UCSD-AML1 (cell line): ENCODE data around the gene RPL18.
"Not testable (repeated sequence)": the region's sequence is repeated elsewhere in the genome, so short reads cannot be mapped to it uniquely, and the experiment has no call there.

Source experiments
- DNase-seq: peaks from one replicate; lab custom pipeline; 2025; ENCODE audit not compliant: unreplicated experiment; lab: John Stamatoyannopoulos, UW

Gene RPL18

DNA sequence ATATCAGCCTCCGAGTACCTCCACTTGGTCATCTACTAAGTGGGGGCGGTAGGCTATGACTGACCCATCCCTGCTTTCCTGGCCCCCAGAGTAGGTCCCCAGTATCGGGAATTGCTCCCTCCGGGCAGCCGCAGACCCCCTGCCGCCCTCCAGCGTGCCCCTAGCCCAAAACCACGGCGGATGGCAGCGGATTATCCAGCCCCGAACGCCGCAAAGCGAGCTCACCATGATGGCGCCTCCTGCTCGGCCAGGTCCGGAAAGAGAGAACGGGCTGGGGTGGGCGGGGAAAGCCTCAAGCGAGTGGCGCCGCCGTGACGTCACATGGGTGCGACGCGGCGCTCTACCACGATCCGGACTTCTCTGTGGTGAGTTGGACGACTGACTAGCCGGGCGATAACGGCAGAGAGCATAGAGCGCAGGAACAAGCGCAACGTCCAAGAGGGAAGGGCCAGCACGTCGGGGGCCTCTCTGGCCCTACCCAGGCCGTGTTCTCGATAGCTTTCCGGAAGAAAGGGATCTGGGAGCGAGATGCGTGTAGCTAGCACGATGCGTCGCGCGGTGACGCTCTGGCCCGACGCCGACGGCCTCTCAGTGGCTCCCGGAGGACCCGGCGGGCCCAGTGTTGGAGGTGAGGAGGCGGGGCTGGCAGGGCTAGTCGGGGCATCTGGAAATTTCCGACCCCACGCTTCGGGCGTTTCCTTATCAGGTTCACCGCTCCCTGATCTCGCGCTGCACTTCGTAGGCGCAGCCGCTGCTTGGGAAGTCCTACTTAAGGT, at the start of gene RPL18, which contains the start of gene SPHK2:
Gene RPL18 (minus strand): TSS at position 263 of the 776 bp plus-strand sequence. CDS start 35 bp downstream, at position 228.
Gene SPHK2 (plus strand): TSS at position 591 of the 776 bp plus-strand sequence. CDS start 1,009 bp downstream, outside the sequence.
- DNase-seq: peak; percentile 99

DNA sequence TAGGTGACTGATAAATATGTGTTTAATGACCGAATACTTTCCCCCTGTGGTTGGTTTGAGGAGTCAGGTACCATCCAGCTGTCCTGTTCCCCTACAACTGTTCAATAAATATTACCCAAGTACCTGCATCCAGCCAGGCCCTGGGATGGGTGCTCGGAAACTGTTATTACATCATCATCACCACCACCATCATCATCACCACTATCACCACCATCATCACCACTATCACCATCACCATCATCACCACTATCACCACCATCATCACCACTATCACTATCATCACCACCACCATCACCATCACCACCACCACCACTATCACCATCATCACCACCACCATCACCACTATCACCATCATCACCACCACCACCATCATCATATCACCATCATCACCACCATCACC, 49.8 kb upstream of the RPL18 start:
- DNase-seq: no peak

DNA sequence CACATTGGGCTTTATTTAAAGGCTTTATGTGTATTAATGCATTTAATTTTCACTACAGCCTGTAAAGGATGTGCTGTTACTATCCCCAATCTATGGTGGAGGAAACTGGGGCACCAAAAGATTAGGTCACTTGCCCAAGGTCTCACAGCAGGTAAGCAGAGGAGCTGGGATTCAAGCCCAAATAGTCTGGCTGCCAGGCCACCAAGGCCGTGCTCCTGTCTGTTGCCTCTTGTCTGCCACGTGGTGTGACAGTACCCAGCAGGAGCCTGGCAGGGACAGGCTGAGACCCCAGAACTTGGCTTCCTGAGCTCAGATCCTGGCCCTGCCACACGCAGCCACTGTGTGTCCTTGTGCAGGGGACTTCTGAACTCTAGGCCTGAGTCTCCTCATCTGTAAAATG, 49.4 kb upstream of the RPL18 start:
- DNase-seq: no peak

DNA sequence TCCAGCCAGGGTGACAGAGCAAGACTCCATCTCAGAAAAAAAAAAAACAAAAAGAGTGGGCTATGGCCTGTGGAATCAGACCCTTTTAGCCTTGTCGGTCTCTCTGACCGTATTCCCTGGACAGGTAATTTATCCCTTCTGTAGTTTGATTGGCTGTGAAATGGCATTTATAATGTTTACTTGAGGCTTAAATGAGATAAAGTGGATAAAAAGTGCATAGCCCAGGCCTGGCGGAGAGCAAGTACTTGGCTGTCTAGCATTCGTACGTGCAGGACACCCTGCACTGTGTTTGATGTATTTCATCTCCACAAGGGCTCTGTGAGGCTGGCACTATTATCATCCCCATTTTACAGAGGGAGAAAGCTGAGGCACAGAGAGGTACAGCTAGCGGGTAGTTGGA, 46.8 kb upstream of the RPL18 start:
- no peak for DNase-seq

DNA sequence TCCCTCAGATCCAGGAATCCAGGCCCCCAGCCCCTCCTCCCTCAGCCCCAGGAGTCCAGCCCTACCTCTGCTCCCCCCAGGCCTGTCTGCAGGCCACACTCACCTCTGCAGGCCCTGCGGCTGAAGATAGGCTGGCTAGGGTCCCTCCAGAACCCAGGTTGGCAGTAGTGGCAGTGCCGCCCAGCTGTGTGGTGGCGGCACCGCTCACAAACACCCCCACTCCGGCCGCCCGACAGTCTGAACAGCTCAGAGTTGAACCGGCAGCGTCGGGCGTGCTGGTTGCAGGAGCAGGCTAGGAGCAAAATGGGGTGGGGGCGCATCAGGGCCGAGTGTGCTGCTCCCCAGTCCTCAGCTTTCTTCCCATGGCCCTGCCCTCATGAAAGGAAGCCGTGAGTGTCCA, 45.5 kb upstream of the RPL18 start:
- no peak for DNase-seq

DNA sequence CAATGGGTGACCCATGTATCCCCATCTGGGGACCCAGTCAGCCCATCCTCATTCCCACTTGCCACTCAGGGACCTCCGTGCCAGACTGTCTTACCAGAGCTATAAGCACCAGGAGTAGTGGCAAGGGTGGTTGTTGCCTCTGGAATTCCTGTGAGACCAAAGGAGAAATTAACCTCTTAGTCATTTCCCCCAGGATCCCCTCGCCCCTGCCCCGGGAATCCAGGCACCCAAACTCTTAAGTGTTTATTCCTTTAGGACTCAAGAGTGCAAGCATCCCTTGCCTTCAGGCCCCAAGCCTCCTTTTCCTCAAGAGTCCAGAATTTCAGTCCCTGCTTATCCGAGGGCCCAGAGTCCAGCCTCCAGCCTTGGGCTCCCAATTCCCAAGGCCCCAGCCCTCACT, 44.7 kb upstream of the RPL18 start:
- DNase-seq: no peak

DNA sequence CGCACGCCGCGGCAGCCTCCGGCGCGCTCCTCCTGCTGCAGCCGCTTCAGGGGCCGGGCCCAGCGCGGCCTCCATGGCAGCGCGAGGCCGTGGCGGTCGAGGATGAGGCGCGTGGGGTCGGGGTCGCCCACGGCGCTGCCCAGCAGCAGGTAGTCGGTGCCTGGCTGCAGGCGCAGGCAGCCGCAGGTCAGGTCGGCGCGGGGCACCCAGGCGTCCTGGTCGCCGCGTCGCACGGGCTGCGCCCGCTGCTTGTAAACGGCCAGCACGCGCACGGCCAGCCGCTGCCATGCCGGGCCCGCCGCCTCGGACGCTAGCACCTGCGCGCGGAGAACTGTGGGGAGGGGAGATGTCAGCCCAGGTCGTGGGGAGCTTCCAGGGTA, 42.7 kb upstream of the RPL18 start:
- no peak for DNase-seq

DNA sequence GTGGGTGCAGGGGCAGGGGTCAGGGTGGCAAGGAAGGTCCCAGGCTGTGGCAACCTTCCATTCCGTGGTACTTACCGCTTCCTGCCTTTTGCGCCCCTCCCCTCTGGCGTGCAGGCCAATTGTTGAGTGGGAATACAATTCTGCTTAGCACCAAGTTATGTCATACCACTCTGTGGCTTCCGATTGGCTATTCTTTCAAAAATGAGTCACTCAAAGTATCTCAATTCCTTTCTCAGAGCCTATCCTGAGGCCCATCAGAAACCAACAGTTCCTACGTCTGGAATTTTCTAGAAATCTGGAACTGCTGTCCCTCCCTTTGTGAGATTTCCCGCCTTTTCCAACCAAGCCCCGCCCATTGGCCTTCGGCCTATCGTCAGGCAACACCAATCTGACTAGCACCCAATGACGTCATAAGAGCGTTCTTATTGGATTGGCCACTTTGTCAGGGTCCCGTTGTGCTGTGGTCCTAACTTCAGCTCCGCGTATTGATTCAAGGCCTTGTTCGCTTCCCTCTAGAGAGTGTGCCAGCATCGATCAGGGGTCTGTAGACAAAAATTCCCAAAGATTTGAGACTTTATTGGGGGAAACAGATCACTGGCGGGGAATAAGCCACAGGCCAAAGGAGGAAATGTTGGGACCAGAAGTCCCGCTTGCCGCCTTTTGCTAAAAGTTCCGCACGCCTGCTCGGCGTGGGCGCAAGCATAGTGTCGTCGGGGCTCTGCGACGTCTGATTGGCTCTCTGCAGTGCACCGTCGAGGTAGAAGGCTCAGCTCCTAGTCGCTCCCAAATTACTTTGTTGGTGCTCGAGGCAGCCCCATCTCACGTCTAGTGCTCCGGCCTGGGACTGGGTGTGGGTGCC, 42.1 kb upstream of the RPL18 start:
- peak; percentile 86 for DNase-seq

DNA sequence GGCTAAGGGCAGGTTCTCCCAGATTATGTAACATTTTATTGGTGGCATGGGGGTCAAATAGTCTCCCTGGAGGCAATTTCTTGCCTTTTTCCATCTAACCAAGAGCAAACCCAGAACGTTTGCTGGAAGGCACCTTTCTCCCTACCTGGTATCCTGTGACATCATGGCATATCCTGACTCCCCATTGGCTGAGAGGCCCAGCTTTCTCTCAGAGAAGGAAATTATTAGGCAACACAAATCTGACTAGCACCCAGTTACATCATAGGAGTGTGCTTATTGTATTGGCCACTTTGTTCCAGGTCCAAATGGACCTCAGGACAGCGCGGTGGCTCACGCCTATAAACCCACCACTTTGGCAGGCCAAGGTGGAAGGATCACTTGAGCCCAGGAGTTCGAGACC, 40.8 kb upstream of the RPL18 start:
- DNase-seq: no peak

DNA sequence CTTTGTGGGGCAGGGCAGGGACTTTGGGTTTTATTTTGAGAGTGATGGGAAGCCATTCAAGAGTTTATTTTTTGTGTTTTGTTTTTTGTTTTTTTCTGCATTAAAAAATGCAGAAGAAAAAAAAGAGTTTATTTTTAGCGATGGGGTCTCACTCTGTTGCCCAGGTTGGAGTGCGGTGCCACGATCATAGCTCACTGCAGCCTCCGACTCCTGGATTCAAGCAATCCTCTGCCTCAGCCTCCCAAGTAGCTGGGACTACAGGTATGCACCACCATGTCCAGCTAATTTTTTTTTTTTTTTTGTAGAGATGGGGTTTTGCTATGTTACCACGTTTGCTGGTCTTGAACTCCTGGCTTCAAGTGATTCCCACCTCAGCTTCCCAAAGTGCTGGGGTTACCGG, 39.5 kb upstream of the RPL18 start:
- DNase-seq: no peak

DNA sequence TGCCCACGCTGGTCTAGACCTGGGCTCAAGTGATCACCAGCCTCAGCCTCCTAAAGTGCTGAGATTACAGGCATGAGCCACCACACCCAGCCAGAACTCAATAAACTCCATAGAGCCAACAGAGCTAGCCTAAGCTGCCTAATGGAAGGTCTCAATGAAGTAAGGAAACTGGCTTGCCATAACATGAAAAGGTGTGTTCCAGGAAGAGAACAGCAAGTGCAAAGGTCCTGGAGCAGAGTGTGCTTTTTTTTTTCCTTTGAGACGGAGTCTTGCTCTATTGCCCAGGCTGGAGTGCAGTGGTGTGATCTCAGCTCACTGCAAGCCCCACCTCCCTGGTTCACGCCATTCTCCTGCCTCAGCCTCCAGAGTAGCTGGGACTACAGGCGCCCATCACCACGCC, 38.9 kb upstream of the RPL18 start:
- DNase-seq: not testable (repeated sequence)

DNA sequence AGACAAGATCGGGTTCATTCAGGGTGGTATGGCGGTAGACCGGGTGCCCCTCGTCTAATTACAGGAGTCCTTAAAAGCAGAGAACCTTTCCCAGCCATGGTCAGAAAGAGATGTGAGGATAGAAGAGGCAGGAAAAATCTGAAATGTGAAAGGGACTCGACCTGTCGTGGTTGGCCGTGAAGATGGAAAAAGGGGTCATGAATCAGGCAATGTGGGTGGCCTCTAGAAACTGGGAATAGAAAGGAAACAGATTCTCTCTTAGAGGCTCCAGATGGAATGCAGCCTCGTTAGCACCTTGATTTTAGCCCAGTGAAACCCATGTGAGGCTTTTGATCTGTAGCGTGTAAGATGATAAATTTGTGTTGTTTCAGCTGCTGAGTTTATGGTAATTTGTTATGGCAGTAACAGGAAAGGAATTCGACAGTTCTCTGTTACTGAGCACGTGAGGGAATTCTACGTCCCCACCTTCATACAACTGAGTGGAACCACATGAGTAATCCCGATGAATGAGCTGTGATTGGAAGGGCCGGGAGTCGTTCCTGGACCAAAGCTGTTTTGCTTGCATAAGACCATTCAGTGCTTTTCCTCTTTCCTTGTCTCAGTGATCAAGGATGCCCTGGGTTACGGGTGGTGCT, 38.0 kb upstream of the RPL18 start:
- DNase-seq: no peak

DNA sequence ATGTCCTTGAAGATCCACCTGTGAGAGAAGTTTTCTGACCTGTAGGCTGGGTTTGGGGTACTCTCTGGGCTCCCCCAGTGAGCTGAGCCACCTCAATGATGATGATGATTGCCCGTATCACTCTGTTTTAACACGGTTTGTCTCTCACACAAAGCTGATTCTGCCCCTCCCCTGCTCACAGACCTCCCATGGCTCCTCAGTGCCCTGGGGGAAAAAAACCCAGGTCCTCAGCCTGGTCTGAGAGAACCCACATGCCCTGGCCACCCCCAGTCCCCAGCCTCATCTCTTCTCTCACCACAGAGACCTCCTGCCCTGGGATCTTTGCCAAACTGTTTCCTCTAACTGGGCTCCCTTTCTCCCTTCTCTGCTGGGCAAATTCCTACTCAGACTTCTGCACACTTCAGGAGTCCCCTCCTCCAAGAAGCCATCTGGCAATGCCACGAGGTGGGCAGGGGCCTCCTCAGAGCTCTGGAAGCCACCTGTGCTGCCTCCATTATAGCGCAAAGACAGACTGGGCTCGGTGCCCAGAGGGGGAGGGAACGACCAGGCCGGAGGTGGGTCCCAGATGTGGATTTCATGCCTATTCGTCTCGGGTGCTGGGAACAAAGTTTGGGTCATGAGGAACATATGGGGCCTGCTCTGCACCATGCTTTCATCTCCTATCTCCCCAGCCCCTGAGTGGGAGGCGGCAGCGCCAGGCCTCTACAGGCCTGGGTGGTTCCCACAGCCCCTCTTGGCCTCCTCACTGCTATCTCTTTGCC, 35.5 kb upstream of the RPL18 start:
- DNase-seq: no peak

DNA sequence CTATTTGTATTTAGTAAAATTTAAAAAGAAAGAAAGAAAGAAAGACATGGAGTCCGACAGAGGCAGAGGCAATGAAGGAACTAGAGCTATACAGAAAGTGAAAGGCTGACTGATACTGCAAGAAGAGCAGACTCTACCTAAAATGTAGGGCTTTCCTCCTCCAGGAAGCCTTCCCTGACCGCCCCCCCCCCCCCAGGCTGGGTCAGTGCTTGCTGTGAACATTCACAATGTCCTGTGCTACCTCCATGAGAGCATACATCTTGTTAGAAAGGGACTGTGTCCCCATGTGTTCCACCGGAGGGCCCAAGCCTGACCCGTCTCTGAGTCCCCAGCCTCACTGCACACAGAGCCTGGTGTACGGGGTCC, 32.7 kb upstream of the RPL18 start:
- DNase-seq: no peak

DNA sequence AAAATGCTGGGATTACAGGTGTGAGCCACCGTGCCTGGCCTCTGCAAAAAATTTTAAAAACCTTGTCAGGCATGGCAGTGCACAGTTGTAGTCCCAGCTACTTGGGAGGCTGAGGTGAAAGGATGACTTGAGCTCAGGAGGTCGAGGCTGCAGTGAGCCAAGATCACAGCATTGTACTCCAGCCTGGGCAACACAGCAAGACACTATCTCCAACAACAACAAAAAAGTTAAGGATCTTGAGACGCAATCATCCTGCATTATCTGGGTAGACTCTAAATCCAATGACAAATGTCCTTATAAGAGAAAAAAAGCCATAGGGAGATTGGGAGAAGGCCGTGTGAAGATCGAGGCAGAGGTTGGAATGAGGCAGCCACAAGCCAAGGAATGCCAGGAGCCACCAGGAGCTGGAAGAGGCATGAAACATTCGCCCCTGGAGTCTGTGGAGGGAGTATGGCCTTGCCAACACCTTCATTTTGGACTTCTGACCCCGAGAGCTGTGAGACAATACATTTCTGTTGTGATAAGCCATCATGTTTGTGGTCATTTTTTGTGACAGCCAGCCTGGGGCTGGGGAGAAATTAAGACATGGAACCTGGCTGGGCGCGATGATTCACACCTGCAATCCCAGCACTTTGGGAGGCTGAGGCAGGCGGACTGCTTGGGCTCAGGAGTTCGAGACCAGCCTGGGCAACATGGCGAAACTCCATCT, 32.1 kb upstream of the RPL18 start:
- DNase-seq: no peak

DNA sequence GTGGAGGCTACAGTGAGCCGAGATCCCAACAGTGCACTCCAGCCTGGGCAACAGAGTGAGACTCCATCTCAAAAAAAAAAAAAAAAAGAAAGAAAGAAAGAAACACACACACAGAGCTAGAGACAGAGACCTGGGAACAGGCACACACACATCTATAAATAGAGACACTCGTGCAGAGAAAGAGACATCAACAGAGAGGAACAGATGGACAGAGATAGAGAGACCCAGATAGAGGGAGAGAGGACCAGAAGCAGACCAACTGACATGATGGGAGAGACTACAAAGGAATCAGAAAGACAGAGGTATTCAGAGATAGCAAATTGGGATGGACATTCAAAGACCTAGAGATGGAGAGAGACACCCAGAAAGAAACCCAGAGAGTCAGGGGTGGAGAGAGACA, 29.2 kb upstream of the RPL18 start:
- DNase-seq: no peak

DNA sequence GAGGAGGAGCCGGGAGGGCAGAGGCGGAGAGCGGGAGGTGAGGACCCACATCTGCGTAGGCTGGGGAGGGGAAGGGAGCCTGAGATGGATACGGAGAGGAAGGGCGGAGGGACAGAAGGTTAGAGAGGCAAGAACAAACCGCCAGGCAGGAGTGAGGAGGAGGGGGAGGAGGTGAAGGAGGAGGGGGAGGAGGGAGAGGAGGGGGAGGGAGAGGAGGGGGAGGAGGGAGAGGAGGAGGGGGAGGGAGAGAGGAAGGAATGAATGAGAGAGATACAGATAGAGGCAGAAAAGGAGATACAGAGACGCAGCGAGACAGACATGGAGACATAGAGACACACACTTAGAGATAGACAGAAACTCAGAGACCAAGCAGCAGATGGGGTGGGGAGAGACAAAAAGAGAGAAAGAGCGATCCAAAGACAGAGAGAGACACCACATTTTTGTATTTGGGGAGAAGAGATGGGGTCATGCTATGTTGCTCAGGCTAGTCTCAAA, 27.8 kb upstream of the RPL18 start:
- no peak for DNase-seq

DNA sequence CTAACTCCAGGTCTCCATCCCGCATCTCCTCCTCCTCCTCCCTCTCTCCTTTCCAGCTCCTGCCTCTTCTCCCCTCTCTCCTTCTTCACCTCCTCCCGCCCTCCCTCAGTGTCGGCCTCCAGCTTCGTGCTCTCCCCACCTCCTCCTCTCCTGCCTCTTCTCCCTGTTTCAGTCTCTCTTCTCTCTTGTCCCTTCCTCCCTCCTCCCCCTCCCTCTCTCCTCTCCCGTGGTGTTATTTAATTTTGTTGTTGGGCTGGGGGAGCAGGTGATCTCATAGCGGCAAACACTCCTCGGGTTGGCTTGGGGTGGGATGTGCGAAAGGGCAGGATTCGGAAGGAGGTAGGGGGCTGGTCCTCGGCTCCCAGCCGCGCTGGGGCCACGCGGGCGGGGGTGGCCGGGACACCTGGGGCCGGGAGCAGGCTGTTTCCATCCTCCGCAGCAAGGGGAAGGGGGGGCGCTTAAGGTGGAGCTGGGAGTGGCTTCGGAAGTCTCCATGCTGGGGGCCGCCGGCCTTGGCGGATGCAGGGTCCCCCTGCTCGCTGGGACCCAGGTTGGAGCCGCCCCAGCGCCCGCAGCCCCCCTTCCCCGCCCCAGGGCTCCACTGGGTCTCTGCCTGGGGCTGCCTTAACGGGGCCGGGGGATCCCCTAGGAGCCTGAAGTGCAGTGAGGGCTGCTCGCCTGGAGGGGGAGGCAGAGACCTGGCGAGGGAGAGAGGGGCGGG, 27.2 kb upstream of the RPL18 start, which contains the start of gene CA11:
Gene CA11 (minus strand): TSS at position 187 of the 721 bp plus-strand sequence. CDS start 555 bp downstream, outside the sequence.
- DNase-seq: peak; percentile 88

DNA sequence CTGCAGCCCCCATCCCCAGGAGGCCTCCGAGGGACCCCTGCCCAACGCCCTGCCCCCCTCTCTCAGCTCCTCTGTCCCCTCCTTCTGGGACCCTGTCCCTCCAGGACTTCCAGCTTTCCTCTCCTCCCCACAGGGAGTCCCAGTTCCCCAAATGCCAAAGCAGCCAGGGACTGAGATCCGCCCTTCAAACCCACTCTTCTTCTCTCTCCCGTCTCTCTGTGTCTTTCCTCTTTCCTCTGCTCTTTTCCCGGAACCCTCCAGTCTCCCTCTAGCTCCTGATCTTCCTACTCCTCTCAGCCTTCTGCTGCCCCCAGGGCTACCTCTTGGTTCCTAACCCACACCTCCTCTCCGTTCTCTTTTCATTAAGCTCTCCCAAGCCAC, 26.6 kb upstream of the RPL18 start:
- no peak for DNase-seq
